ENCODE data around the gene LEMD2. TPM values are rescaled to one million over a fixed set of nuclear protein-coding genes. Genes with fewer than 3 reads are reported as not detected.
A peak's percentile ranks its signal among the peaks of the same experiment; 100 is the strongest.

LEMD2 gene
- total RNA-seq, 1 experiment from 2014 or later = 62.9 TPM

DNA sequence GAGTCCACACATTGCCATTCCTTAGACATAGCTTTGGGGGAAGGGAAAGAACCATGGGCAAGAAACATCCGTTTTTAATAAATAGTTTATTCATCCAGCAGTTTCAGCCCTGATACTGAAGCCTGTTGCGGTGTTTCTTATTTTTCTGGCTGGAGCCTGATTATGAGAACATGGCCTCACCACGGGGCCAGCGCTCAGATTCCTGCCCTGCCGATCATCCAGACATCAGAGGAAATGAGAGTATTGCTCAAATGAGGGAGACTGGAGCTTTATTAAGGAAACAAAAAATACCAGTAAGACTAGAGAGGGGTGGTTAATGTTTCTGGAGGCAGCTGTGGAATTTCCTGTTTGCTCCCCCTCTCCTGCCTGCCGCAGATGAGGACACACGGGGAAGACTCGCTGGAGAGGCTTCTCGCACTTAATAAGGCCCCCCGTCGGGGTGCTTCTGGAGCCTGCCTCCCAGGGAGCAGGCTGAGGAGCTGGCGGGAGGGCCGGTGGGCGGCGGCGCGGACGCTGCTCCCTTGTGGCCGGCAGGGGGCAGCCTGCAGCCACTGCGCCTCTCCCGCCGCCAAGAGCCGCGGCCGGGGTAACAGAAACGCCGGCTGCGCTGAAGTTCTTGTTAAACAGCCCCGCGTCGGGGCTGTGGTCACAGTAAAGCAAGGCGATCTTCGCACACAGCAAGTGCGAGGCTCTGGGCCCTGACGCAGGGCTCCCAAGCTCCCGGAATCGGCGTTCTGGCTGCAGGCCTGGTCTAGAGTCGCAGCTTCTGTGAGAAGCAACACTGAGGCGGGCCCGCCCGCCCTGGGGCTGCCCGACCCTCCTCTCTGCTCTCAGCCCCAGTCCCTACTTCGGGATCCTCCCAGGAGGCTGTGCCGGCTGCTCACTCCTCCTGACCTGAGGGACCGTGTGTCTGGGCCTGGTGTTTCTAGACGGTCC lies 17.5 kb downstream of the LEMD2 start (continued):
- TF ChIP-seq, protein P1, sequence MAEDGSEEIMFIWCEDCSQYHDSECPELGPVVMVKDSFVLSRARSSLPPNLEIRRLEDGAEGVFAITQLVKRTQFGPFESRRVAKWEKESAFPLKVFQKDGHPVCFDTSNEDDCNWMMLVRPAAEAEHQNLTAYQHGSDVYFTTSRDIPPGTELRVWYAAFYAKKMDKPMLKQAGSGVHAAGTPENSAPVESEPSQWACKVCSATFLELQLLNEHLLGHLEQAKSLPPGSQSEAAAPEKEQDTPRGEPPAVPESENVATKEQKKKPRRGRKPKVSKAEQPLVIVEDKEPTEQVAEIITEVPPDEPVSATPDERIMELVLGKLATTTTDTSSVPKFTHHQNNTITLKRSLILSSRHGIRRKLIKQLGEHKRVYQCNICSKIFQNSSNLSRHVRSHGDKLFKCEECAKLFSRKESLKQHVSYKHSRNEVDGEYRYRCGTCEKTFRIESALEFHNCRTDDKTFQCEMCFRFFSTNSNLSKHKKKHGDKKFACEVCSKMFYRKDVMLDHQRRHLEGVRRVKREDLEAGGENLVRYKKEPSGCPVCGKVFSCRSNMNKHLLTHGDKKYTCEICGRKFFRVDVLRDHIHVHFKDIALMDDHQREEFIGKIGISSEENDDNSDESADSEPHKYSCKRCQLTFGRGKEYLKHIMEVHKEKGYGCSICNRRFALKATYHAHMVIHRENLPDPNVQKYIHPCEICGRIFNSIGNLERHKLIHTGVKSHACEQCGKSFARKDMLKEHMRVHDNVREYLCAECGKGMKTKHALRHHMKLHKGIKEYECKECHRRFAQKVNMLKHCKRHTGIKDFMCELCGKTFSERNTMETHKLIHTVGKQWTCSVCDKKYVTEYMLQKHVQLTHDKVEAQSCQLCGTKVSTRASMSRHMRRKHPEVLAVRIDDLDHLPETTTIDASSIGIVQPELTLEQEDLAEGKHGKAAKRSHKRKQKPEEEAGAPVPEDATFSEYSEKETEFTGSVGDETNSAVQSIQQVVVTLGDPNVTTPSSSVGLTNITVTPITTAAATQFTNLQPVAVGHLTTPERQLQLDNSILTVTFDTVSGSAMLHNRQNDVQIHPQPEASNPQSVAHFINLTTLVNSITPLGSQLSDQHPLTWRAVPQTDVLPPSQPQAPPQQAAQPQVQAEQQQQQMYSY (CRISPR knock-in tag; IDR thresholded peaks at IDR 0.05) = no peak
- TF ChIP-seq CBFB (CRISPR knock-in tag; IDR thresholded peaks at IDR 0.05; ENCODE audit: low read depth) = no peak; the same call in 1 of the 2 replicates
- no peak for TF ChIP-seq ESRRA (CRISPR knock-in tag; IDR thresholded peaks at IDR 0.05; ENCODE audit: borderline replicate concordance)
- TF ChIP-seq, protein P2, sequence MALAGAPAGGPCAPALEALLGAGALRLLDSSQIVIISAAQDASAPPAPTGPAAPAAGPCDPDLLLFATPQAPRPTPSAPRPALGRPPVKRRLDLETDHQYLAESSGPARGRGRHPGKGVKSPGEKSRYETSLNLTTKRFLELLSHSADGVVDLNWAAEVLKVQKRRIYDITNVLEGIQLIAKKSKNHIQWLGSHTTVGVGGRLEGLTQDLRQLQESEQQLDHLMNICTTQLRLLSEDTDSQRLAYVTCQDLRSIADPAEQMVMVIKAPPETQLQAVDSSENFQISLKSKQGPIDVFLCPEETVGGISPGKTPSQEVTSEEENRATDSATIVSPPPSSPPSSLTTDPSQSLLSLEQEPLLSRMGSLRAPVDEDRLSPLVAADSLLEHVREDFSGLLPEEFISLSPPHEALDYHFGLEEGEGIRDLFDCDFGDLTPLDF (CRISPR knock-in tag; IDR thresholded peaks at IDR 0.05) = 0 out of 2 replicates have a peak, but pooled peaks have one; percentile 45
- TF ChIP-seq GTF2I (CRISPR knock-in tag; conservative IDR thresholded peaks at IDR 0.05) = no peak
- TF ChIP-seq NFYB (CRISPR knock-in tag; conservative IDR thresholded peaks at IDR 0.05; ENCODE audit: low read depth) = no peak
- TF ChIP-seq ZNF317 (CRISPR knock-in tag; IDR thresholded peaks at IDR 0.05; ENCODE audit: borderline replicate concordance, low read depth) = no peak
- TF ChIP-seq ZNF219 (CRISPR knock-in tag; IDR thresholded peaks at IDR 0.05; ENCODE audit: borderline replicate concordance) = no peak
- TF ChIP-seq, protein P3, sequence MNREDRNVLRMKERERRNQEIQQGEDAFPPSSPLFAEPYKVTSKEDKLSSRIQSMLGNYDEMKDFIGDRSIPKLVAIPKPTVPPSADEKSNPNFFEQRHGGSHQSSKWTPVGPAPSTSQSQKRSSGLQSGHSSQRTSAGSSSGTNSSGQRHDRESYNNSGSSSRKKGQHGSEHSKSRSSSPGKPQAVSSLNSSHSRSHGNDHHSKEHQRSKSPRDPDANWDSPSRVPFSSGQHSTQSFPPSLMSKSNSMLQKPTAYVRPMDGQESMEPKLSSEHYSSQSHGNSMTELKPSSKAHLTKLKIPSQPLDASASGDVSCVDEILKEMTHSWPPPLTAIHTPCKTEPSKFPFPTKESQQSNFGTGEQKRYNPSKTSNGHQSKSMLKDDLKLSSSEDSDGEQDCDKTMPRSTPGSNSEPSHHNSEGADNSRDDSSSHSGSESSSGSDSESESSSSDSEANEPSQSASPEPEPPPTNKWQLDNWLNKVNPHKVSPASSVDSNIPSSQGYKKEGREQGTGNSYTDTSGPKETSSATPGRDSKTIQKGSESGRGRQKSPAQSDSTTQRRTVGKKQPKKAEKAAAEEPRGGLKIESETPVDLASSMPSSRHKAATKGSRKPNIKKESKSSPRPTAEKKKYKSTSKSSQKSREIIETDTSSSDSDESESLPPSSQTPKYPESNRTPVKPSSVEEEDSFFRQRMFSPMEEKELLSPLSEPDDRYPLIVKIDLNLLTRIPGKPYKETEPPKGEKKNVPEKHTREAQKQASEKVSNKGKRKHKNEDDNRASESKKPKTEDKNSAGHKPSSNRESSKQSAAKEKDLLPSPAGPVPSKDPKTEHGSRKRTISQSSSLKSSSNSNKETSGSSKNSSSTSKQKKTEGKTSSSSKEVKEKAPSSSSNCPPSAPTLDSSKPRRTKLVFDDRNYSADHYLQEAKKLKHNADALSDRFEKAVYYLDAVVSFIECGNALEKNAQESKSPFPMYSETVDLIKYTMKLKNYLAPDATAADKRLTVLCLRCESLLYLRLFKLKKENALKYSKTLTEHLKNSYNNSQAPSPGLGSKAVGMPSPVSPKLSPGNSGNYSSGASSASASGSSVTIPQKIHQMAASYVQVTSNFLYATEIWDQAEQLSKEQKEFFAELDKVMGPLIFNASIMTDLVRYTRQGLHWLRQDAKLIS (CRISPR knock-in tag; IDR thresholded peaks at IDR 0.05; ENCODE audit: borderline replicate concordance) = no peak
- no peak for TF ChIP-seq EMX1 (CRISPR knock-in tag; IDR thresholded peaks at IDR 0.05)
- no peak for TF ChIP-seq ETV6 (CRISPR knock-in tag; IDR thresholded peaks at IDR 0.05)
- TF ChIP-seq, protein P4, sequence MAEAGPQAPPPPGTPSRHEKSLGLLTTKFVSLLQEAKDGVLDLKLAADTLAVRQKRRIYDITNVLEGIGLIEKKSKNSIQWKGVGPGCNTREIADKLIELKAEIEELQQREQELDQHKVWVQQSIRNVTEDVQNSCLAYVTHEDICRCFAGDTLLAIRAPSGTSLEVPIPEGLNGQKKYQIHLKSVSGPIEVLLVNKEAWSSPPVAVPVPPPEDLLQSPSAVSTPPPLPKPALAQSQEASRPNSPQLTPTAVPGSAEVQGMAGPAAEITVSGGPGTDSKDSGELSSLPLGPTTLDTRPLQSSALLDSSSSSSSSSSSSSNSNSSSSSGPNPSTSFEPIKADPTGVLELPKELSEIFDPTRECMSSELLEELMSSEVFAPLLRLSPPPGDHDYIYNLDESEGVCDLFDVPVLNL (CRISPR knock-in tag; IDR thresholded peaks at IDR 0.05; ENCODE audit: borderline replicate concordance, low read depth) = no peak
- TF ChIP-seq, protein P5, sequence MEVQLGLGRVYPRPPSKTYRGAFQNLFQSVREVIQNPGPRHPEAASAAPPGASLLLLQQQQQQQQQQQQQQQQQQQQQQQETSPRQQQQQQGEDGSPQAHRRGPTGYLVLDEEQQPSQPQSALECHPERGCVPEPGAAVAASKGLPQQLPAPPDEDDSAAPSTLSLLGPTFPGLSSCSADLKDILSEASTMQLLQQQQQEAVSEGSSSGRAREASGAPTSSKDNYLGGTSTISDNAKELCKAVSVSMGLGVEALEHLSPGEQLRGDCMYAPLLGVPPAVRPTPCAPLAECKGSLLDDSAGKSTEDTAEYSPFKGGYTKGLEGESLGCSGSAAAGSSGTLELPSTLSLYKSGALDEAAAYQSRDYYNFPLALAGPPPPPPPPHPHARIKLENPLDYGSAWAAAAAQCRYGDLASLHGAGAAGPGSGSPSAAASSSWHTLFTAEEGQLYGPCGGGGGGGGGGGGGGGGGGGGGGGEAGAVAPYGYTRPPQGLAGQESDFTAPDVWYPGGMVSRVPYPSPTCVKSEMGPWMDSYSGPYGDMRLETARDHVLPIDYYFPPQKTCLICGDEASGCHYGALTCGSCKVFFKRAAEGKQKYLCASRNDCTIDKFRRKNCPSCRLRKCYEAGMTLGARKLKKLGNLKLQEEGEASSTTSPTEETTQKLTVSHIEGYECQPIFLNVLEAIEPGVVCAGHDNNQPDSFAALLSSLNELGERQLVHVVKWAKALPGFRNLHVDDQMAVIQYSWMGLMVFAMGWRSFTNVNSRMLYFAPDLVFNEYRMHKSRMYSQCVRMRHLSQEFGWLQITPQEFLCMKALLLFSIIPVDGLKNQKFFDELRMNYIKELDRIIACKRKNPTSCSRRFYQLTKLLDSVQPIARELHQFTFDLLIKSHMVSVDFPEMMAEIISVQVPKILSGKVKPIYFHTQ (CRISPR knock-in tag; IDR thresholded peaks at IDR 0.05) = no peak
- no peak for TF ChIP-seq HMGA2 (CRISPR knock-in tag; IDR thresholded peaks at IDR 0.05)
- TF ChIP-seq, protein P6, sequence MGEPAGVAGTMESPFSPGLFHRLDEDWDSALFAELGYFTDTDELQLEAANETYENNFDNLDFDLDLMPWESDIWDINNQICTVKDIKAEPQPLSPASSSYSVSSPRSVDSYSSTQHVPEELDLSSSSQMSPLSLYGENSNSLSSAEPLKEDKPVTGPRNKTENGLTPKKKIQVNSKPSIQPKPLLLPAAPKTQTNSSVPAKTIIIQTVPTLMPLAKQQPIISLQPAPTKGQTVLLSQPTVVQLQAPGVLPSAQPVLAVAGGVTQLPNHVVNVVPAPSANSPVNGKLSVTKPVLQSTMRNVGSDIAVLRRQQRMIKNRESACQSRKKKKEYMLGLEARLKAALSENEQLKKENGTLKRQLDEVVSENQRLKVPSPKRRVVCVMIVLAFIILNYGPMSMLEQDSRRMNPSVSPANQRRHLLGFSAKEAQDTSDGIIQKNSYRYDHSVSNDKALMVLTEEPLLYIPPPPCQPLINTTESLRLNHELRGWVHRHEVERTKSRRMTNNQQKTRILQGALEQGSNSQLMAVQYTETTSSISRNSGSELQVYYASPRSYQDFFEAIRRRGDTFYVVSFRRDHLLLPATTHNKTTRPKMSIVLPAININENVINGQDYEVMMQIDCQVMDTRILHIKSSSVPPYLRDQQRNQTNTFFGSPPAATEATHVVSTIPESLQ (CRISPR knock-in tag; IDR thresholded peaks at IDR 0.05) = no peak
- TF ChIP-seq NR2C2 (CRISPR knock-in tag; IDR thresholded peaks at IDR 0.05) = no peak
- 0 out of 2 replicates have a peak, but pooled peaks have one; percentile 43 for TF ChIP-seq ZNF232 (CRISPR knock-in tag; IDR thresholded peaks at IDR 0.05)
- TF ChIP-seq MYBL2 (CRISPR knock-in tag; IDR thresholded peaks at IDR 0.05) = no peak
- TF ChIP-seq OVOL2 (CRISPR knock-in tag; IDR thresholded peaks at IDR 0.05; ENCODE audit: borderline replicate concordance) = no peak
- TF ChIP-seq, protein P7, sequence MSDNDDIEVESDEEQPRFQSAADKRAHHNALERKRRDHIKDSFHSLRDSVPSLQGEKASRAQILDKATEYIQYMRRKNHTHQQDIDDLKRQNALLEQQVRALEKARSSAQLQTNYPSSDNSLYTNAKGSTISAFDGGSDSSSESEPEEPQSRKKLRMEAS (CRISPR knock-in tag; IDR thresholded peaks at IDR 0.05) = peak; percentile 82
- no peak for TF ChIP-seq ZNF396 (CRISPR knock-in tag; IDR thresholded peaks at IDR 0.05; ENCODE audit: borderline replicate concordance)
- peak; percentile 37; the same call in 1 of the 2 replicates for TF ChIP-seq ZNF416 (CRISPR knock-in tag; IDR thresholded peaks at IDR 0.05)
- TF ChIP-seq ZNF138 (CRISPR knock-in tag; conservative IDR thresholded peaks at IDR 0.05) = no peak

Measured in WTC11 (cell line).